ENCODE results near the gene HKDC1. TPM values are rescaled to one million over a fixed set of nuclear protein-coding genes. Genes with fewer than 3 reads are reported as not detected.

HKDC1 gene
- total RNA-seq, 1 experiment from 2014 or later = not detected

DNA sequence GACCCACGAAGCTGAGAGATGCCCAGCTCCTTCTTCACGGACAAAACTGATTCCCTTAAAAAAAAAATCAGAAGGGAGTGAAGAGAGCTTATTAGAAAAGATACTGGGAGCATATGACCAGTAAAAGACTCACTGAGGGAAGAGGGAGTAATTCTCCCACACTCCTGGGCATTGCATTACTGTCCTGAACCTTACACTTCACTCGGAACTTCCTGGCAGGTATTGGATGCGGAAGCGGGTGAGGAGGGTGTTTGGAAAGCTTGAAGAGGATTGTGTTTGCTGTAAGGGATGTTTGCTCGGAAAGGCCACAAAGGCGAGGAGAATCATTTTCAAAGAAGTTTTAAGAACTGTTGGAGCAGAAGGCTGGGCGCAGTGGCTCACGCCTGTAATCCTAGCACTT lies 375 bp downstream of the HKDC1 start:
- H4K20me1 ChIP-seq (ENCODE audit: insufficient read depth, low read depth, low read length) = no peaks in the 10 kb centered on the region
- no peak overlapping the region for H3K4me2 ChIP-seq (ENCODE audit: low read depth, low read length, poor library complexity, severe bottlenecking)
- no peaks in the 10 kb centered on the region for H3K79me2 ChIP-seq (ENCODE audit: low read length)
- H2AFZ ChIP-seq (ENCODE audit: low read length) = no peak overlapping the region
- H3K4me1 ChIP-seq (ENCODE audit: low read length) = peaks cover 11% of the 10 kb centered on the region
- no peaks in the 10 kb centered on the region for H3K36me3 ChIP-seq (ENCODE audit: insufficient read depth, low read length)
- no peak overlapping the region for H3K4me3 ChIP-seq (ENCODE audit: low read length)
- H3K27me3 ChIP-seq (ENCODE audit: low read length) = no peaks in the 10 kb centered on the region
- no peaks in the 10 kb centered on the region for H3K9me3 ChIP-seq (ENCODE audit: low read length)
- no peaks in the 10 kb centered on the region for H3K9me2 ChIP-seq (replicated peaks; ENCODE audit: insufficient read depth, low read length)
- no peak for DNase-seq
- H3K9ac ChIP-seq (ENCODE audit: low read length) = no peak overlapping the region
- H3K27ac ChIP-seq (ENCODE audit: low read length) = no peak overlapping the region

DNA sequence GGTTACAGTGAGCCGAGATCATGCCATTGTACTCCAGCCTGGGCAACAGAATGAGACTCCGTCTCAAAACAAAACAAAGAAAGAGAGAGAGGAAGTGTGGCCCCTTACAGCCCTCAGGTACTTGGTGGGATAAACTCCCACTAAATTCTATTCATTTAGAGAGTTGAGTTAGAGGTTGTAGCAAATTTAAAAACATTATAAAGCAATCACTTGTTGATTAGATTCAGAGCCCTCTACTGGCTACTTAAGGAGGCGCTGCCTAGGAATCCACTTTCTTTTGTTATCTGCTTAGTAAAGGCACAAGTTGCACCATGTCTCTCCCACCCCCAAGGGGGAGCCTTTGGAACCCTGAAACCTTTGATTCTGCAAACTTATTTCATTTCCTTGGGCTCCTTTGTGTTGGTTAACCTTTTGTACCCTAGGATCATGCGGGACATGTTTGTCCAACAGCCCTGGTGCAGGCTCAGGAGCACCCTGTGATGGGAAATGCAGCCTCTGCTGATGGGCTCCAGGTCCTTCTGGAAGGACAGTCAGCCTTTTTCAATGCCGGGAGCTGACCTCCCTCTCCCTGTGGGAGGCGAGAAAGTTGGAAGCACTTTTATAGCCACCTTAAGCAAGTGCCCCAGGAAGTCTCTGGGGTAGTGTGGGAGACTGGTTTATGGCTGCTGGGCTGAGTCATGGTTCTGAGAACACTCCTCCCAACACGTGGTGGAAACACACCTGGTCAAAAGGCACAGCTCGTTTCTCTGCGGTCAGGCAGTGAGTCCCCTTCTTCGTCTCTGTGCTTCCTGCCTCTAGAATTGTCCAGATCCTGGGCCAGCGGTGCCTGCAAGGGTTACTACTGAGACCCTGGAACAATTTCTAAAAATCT lies 2.3 kb downstream of the HKDC1 start:
- H3K9ac ChIP-seq (ENCODE audit: low read length) = no peak overlapping the region
- no peaks in the 10 kb centered on the region for H3K36me3 ChIP-seq (ENCODE audit: insufficient read depth, low read length)
- no peaks in the 10 kb centered on the region for H3K27me3 ChIP-seq (ENCODE audit: low read length)
- peak overlapping the region; percentile 45; the same call in 1 of the 2 replicates for H2AFZ ChIP-seq (ENCODE audit: low read length)
- H3K79me2 ChIP-seq (ENCODE audit: low read length) = no peaks in the 10 kb centered on the region
- no peaks in the 10 kb centered on the region for H4K20me1 ChIP-seq (ENCODE audit: insufficient read depth, low read depth, low read length)
- peak overlapping the region; percentile 25 for H3K4me2 ChIP-seq (ENCODE audit: low read depth, low read length, poor library complexity, severe bottlenecking)
- DNase-seq = peak; percentile 84
- H3K9me3 ChIP-seq (ENCODE audit: low read length) = no peaks in the 10 kb centered on the region
- peaks cover 8% of the 10 kb centered on the region for H3K4me1 ChIP-seq (ENCODE audit: low read length)
- H3K9me2 ChIP-seq (replicated peaks; ENCODE audit: insufficient read depth, low read length) = no peaks in the 10 kb centered on the region
- H3K27ac ChIP-seq (ENCODE audit: low read length) = no peak overlapping the region
- H3K4me3 ChIP-seq (ENCODE audit: low read length) = no peak overlapping the region

DNA sequence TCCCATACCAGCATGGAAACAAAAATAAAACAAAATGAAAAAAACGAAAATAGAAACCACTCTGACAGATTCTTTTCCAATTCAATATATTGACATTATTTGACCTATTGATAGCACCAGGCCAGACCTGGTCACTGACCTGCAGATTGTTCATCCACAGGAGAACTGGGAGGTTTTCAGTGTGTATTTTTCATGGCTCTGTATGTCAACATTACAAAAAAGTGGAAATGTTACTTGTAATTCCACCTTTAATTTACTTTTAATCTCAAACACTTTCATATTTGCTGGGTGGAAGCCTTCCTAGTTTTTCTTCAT lies 2.9 kb downstream of the HKDC1 start:
- Histone ChIP-seq H3K4me2 (ENCODE audit: low read depth, low read length, poor library complexity, severe bottlenecking) (peak overlapping the region; percentile 25), H3K79me2 (ENCODE audit: low read length) (no peaks in the 10 kb centered on the region), H3K4me3 (ENCODE audit: low read length) (no peak overlapping the region), H4K20me1 (ENCODE audit: insufficient read depth, low read depth, low read length) (no peaks in the 10 kb centered on the region), H3K9me3 (ENCODE audit: low read length) (no peaks in the 10 kb centered on the region), H3K27me3 (ENCODE audit: low read length) (no peaks in the 10 kb centered on the region), H3K9ac (ENCODE audit: low read length) (no peak overlapping the region), H3K36me3 (ENCODE audit: insufficient read depth, low read length) (no peaks in the 10 kb centered on the region), H3K4me1 (ENCODE audit: low read length) (peaks cover 8% of the 10 kb centered on the region), H2AFZ (ENCODE audit: low read length) (peak overlapping the region; percentile 45; the same call in 1 of the 2 replicates), H3K9me2 (replicated peaks; ENCODE audit: insufficient read depth, low read length) (no peaks in the 10 kb centered on the region), H3K27ac (ENCODE audit: low read length) (no peak overlapping the region)
- no peak for DNase-seq

DNA sequence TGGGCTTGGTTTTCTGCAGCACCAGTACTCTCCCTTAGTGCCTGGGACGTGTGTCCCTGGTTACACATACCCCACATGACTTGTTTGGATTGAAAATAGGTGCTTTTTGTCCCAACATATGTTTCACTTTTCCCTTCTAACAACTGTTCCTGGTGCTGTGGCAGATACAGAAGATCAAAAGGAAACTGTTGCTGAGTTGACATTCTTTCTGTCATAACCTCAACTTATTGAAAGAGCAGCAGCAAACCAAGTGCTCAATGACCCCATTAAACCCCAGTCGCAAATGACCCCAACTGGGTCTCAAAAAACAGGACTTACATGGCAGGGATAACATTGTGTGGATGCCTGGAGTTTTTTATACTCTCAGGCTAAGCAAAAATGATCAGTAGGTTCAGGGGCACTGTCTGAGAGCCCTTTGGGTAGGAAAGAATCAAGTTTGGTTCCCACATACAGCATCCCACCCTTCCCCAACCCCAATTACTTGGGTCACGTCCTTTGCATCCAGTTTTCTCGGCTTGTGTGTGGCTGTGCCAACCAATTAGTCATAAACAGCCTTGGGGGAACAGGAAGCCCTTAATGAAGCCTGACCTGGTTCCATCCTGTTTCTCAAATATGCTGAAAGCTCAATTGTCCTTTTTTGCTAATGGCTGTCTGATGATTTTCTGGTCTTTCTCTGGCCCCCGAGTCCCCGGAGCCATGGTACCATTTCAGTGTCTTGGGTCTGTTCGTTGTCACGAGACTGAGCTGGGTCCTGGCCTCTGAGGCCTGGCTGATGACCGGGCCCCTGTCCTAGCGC lies 4.9 kb downstream of the HKDC1 start:
- no peak for DNase-seq
- no peak overlapping the region for H3K4me3 ChIP-seq (ENCODE audit: low read length)
- no peaks in the 10 kb centered on the region for H3K79me2 ChIP-seq (ENCODE audit: low read length)
- no peaks in the 10 kb centered on the region for H3K27me3 ChIP-seq (ENCODE audit: low read length)
- no peak overlapping the region for H3K27ac ChIP-seq (ENCODE audit: low read length)
- no peak overlapping the region for H2AFZ ChIP-seq (ENCODE audit: low read length)
- H3K4me1 ChIP-seq (ENCODE audit: low read length) = peaks cover 19% of the 10 kb centered on the region
- H3K9ac ChIP-seq (ENCODE audit: low read length) = no peak overlapping the region
- H3K4me2 ChIP-seq (ENCODE audit: low read depth, low read length, poor library complexity, severe bottlenecking) = no peak overlapping the region
- H3K36me3 ChIP-seq (ENCODE audit: insufficient read depth, low read length) = no peaks in the 10 kb centered on the region
- no peaks in the 10 kb centered on the region for H3K9me2 ChIP-seq (replicated peaks; ENCODE audit: insufficient read depth, low read length)
- no peaks in the 10 kb centered on the region for H4K20me1 ChIP-seq (ENCODE audit: insufficient read depth, low read depth, low read length)
- no peaks in the 10 kb centered on the region for H3K9me3 ChIP-seq (ENCODE audit: low read length)

DNA sequence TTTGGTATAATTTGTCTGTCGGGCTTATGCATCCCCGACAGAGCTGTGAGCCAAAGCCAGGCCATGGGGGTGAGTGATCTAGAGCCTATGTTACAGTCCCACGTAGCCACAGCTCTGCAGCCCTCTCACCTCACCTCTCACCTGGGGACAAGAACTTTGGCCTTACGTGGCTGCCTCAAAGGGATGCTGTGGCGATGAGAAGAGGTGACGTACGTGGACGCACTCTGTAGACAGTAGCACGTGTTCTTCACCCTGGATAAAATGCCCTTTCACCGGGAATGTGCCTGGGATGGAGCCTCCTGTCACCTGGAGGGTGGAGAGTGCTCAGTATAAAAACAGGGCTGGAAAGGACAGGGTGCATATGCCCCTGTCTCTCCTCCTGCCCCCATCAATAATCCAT lies 5.5 kb downstream of the HKDC1 start:
- H2AFZ ChIP-seq (ENCODE audit: low read length) = no peak overlapping the region

DNA sequence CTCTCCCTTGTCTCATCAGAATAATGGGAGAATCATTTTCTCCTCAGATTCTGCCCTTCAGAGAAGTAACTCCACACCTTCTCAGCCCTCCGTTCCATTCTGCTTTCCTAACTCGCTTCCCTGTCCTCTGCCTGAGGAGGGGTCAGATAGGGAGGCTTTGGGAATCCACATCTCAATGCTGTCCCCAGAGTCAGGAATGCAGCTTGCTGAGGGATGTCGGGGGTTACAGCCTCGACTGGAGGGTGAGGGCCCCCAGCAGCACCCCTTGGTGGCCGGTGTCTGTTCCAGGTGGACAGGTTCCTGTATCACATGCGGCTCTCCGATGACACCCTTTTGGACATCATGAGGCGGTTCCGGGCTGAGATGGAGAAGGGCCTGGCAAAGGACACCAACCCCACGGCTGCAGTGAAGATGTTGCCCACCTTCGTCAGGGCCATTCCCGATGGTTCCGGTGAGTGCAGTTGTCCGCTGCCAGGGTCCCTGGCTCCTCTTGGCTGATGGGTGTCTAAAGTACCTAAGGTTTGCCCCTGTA lies 6.9 kb downstream of the HKDC1 start:
- Histone ChIP-seq H3K79me2 (ENCODE audit: low read length) (no peaks in the 10 kb centered on the region), H3K36me3 (ENCODE audit: insufficient read depth, low read length) (no peaks in the 10 kb centered on the region), H3K27ac (ENCODE audit: low read length) (no peak overlapping the region), H3K4me1 (ENCODE audit: low read length) (peaks cover 19% of the 10 kb centered on the region), H2AFZ (ENCODE audit: low read length) (no peak overlapping the region), H3K9me3 (ENCODE audit: low read length) (no peaks in the 10 kb centered on the region), H4K20me1 (ENCODE audit: insufficient read depth, low read depth, low read length) (no peaks in the 10 kb centered on the region), H3K27me3 (ENCODE audit: low read length) (no peaks in the 10 kb centered on the region), H3K9ac (ENCODE audit: low read length) (no peak overlapping the region), H3K4me2 (ENCODE audit: low read depth, low read length, poor library complexity, severe bottlenecking) (no peak overlapping the region), H3K4me3 (ENCODE audit: low read length) (no peak overlapping the region), H3K9me2 (replicated peaks; ENCODE audit: insufficient read depth, low read length) (no peaks in the 10 kb centered on the region)
- DNase-seq = no peak

More for the DNA sequence above, 5.5 kb downstream of the HKDC1 start:
- Histone ChIP-seq H3K4me2 (ENCODE audit: low read depth, low read length, poor library complexity, severe bottlenecking) (no peak overlapping the region), H3K9me3 (ENCODE audit: low read length) (no peaks in the 10 kb centered on the region), H3K4me3 (ENCODE audit: low read length) (no peak overlapping the region), H3K27me3 (ENCODE audit: low read length) (no peaks in the 10 kb centered on the region), H3K4me1 (ENCODE audit: low read length) (peaks cover 19% of the 10 kb centered on the region), H3K9ac (ENCODE audit: low read length) (no peak overlapping the region), H3K27ac (ENCODE audit: low read length) (no peak overlapping the region), H3K9me2 (replicated peaks; ENCODE audit: insufficient read depth, low read length) (no peaks in the 10 kb centered on the region), H4K20me1 (ENCODE audit: insufficient read depth, low read depth, low read length) (no peaks in the 10 kb centered on the region), H3K79me2 (ENCODE audit: low read length) (no peaks in the 10 kb centered on the region), H3K36me3 (ENCODE audit: insufficient read depth, low read length) (no peaks in the 10 kb centered on the region)
- no peak for DNase-seq

DNA sequence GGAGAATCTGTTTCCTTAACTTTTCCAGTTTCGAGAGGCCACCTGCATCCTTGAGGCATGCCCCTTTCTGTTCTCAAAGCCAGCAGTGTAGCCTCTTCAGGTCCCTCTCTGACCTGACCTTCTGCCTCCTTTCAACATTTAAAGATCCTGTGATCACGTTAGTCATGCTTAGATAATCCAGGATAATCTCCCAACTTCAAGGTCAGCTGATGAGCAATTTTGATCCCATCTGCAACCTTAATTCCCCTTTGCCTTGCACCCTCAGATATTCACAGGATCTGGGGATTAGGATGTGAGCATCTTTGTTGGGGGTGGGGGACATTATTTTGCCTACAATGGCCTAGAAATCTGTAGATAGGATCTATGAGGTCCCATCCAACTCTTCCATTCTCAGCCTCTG lies 8.0 kb downstream of the HKDC1 start:
- H3K9me2 ChIP-seq (replicated peaks; ENCODE audit: insufficient read depth, low read length) = no peaks in the 10 kb centered on the region
- no peaks in the 10 kb centered on the region for H3K9me3 ChIP-seq (ENCODE audit: low read length)
- DNase-seq = no peak
- no peaks in the 10 kb centered on the region for H4K20me1 ChIP-seq (ENCODE audit: insufficient read depth, low read depth, low read length)
- no peaks in the 10 kb centered on the region for H3K36me3 ChIP-seq (ENCODE audit: insufficient read depth, low read length)
- H3K79me2 ChIP-seq (ENCODE audit: low read length) = no peaks in the 10 kb centered on the region
- no peak overlapping the region for H3K4me3 ChIP-seq (ENCODE audit: low read length)
- H2AFZ ChIP-seq (ENCODE audit: low read length) = no peak overlapping the region
- no peak overlapping the region for H3K27ac ChIP-seq (ENCODE audit: low read length)
- no peak overlapping the region for H3K9ac ChIP-seq (ENCODE audit: low read length)
- no peaks in the 10 kb centered on the region for H3K27me3 ChIP-seq (ENCODE audit: low read length)
- H3K4me2 ChIP-seq (ENCODE audit: low read depth, low read length, poor library complexity, severe bottlenecking) = no peak overlapping the region
- peaks cover 11% of the 10 kb centered on the region for H3K4me1 ChIP-seq (ENCODE audit: low read length)

DNA sequence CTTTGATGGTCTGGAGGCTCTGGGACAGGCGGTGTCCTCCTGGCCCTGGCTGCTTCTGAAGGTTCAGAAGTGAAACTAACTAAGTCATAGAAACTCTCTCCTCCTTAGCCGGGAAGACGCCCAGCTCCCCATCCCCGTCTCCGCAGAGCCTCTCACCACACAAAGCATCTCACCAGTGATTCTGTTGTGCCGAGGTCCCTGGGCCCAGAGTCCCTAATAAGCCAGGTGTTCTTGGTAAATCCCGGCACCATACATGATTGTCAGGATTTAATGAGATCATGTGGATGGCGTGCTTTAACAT lies 9.4 kb downstream of the HKDC1 start:
- H3K27me3 ChIP-seq (ENCODE audit: low read length) = no peaks in the 10 kb centered on the region
- H3K9me2 ChIP-seq (replicated peaks; ENCODE audit: insufficient read depth, low read length) = no peaks in the 10 kb centered on the region
- peak overlapping the region; percentile 36; the same call in 1 of the 2 replicates for H3K9ac ChIP-seq (ENCODE audit: low read length)
- peak overlapping the region; percentile 48; the same call in 1 of the 2 replicates for H2AFZ ChIP-seq (ENCODE audit: low read length)
- DNase-seq = no peak
- peak overlapping the region; percentile 24; the same call in 1 of the 2 replicates for H3K4me3 ChIP-seq (ENCODE audit: low read length)
- H3K27ac ChIP-seq (ENCODE audit: low read length) = no peak overlapping the region
- peaks cover 11% of the 10 kb centered on the region for H3K4me1 ChIP-seq (ENCODE audit: low read length)
- peak overlapping the region; percentile 50 for H3K4me2 ChIP-seq (ENCODE audit: low read depth, low read length, poor library complexity, severe bottlenecking)
- H3K9me3 ChIP-seq (ENCODE audit: low read length) = no peaks in the 10 kb centered on the region
- H3K79me2 ChIP-seq (ENCODE audit: low read length) = no peaks in the 10 kb centered on the region
- H4K20me1 ChIP-seq (ENCODE audit: insufficient read depth, low read depth, low read length) = no peaks in the 10 kb centered on the region
- no peaks in the 10 kb centered on the region for H3K36me3 ChIP-seq (ENCODE audit: insufficient read depth, low read length)

Measured in Karpas-422 (cell line).